HL-60/S4 treated with retinoic acid at 250 ng/mL for 4 days and 3 days (cell line): ENCODE data around the gene GRM7.

ENCODE experiments used
- in situ Hi-C: fragments of 300-500 bp; cut with MboI; formaldehyde crosslinking; loops from 2 replicates; pipeline ENCODE4 v1.7.0; 2022; ENCODE audit warnings: low sequenced_read_pairs

Gene GRM7

DNA sequence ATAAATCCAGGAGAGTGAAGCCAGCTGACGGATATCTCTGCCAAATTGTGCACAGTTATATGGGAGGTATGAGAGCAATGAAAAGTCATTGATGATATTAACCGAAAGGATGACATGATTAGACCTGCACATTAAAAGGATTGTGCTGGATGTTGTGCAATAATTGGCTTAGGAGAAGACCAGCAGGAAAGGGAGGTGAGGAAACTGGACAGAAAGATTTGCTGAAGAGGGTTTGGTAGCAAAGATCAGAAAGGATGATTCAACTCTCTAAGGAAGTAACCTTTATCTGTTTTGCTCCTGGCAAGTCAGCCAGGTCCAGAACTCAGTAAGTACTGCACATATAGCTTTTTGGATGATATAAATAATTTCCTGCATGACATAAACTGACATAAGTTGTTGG lies 704.7 kb downstream of the GRM7 start:
- in situ Hi-C loops = no loop called here

- in situ Hi-C loops = no loop called here
Measured at GRCh38 chr3:7567160-7567559, 706.2 kb downstream of the GRM7 start.

DNA sequence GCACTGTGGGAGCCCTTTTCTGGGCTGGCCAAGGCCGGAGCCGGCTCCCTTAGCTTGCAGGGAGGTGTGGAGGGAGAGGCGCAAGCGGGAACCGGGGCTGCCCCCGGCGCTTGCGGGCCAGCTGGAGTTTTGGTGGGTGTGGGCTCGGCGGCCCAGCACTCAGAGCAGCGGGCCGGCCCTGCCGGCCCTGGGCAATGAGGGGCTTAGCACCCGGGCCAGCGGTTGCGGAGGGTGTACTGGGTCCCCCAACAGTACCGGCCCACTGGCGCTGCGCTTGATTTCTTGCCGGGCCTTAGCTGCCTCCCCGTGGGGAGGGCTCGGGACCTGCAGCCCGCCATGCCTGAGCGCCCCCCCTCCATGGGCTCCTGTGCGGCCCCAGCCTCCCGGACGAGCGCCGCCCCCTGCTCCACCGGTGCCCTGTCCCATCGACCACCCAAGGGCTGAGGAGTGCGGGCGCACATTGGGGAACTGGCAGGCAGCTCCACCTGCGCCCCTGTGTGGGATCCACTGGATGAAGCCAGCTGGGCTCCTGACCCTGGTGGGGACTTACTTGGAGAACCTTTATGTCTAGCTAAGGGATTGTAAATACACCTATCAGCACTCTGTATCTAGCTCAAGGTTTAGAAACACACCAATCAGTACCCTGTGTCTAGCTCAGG lies 707.7 kb downstream of the GRM7 start:
- in situ Hi-C loops = no loop called here

- in situ Hi-C loops = no loop called here
Measured at GRCh38 chr3:7573330-7573729, 712.4 kb downstream of the GRM7 start.

GRCh38 chr3:7574435-7574834 lies 713.5 kb downstream of the GRM7 start:
- in situ Hi-C loops = no loop called here

DNA sequence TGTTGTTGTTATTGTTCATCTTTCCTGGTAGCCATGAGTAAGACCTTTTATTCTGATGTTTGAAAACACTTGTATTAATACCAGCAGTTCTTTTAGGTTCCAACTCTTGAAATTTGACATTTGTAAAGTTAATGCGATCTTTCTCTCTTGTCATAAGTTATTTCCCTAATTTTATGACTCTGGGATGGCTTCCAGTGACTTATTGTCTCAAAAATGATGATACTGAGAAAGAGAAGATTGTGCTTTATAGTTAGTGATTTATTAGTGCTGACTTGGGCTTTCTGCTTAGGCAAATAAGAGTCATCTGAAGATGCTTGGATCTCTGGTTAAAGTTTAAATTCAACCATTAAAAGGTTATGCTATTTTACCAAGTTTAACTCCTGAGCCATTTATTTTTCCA lies 715.2 kb downstream of the GRM7 start:
- in situ Hi-C loops = no loop called here

DNA sequence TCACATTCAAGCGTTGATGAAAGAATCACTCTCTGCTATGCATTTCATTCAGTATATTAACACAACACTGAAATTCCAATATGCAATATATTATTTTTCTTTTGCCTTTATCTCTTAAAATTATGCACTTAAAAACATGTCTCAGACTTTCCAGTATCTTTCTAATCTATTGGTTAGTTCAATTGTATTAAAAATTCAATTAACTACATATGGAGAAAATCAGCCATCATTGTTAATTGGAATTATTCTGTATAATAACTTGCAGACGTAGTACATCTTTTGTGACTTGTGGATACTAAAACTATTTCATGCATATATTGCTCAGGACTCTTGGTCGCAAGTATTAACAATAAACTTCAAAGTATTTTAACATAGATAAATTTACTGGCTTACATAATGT lies 715.6 kb downstream of the GRM7 start:
- in situ Hi-C loops = no loop called here

- in situ Hi-C loops = no loop called here
Measured at GRCh38 chr3:7577513-7577912, 716.6 kb downstream of the GRM7 start.

GRCh38 chr3:7581831-7582230 lies 720.9 kb downstream of the GRM7 start:
- in situ Hi-C loops = no loop called here

DNA sequence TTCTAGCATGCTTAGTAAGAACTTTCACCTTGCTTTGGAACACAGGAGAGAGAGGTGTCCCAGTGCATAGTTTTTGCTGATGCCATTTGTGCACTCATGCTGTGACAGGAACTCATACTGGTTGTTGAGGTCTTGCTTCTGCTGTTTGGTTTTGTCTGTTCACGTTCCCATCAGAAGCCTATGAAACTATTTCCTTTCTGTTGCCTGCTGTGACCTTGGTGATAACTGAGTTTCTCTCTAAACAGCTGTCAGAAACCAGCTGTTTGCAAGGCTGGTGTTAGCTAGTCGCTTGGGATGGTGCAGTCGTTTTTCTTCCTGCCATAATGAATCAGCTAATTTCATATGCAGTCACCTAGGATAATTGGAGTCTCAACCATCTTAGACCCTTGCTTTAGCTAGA lies 724.1 kb downstream of the GRM7 start:
- in situ Hi-C loops = no loop called here

DNA sequence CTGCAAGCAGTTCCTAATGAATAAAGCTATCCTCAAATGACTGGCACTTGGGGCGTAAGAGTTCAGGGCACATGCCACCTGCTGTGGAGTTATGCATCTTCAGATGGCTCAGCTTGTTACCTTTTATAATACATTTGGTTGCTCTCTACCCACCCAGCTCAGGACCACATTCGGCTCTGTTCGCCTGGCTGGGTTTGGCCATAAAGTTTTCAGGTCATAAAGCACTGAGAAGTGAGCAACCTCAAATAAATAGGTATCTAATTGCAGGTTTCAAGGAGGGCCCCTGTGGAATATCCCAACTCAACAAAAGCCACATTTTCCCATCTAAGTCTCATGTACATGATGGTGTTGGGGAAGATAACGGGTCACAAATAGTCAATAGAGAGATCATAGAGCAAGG lies 727.3 kb downstream of the GRM7 start:
- in situ Hi-C loops = no loop called here

GRCh38 chr3:7589526-7589925 lies 728.6 kb downstream of the GRM7 start:
- in situ Hi-C loops = no loop called here

- in situ Hi-C loops = no loop called here
Measured at GRCh38 chr3:7602297-7602696, 741.4 kb downstream of the GRM7 start.

DNA sequence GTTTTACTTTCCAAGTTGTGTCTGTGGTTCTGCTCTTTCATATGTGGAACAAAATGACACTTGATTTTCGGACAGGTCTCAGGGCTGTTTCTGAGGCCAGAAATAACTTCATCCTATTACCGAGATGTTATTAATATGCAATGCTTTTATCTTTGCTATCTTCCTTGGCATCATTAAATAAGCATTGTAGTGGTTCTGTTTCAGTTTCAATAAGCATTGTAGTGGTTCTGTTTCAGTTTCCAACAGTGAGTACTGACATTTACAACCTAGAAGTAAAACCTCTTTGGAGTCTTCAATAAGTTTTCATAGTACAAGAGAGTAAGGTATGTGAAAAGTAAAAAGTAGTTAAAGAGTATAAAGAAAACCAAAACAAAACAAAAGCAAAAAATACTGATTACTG lies 746.2 kb downstream of the GRM7 start:
- in situ Hi-C loops = no loop called here

- in situ Hi-C loops = no loop called here
Measured at GRCh38 chr3:7607676-7608075, 746.8 kb downstream of the GRM7 start.

DNA sequence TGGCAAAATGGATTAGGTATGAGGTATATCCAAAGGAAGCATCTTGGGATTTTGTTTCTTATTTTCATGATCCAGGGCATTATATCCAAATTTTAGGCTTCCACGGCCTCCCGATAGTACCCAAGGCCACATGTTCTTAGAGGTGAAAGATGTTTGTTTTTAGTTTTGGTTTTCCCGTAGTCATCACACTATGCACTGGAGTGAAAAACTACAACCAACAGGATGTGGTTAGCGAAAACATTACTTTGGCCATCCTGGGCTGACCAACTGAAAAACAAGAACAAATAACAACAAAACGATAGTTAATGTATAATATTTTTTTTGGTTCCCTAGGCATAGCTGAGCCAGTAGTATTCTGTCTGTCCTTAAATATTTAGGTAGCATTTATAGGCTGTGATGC lies 749.7 kb downstream of the GRM7 start:
- in situ Hi-C loops = no loop called here

DNA sequence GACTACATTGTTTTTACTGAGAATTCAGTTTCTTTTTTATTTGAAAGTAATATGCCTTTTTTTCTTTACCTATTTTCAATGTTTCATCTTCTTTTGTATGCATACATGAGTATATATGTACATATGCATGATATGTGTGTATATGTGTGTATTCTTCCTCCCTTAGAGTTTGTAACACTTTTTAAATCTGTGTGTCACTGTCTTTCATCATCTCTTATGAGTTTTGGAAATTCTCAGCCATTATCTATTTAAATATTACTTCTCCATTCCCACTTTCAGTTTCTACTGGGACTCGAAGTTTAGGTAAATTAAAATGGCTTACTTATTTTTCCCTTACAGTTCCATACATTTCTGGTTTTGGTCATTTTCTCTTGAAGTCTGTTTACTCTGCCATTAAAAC lies 754.1 kb downstream of the GRM7 start:
- in situ Hi-C loops = no loop called here

DNA sequence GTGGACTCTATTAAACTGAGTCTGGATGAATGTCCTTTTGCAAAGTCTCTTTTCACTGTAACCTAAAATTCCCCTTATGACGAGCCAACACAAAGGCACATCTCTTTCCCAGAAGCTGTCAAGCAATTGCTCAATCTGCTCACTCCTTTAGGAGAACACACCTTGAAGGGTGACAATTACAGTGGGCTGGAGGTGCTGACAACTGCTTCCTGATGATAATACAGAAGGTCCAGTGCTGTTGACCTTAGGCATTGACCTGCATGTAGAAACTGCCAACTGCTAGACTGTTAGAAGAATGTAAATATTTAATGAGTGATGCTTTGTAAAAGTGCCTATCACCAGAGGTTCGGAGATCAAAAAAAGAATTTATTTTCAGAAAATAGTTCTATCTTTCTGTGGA lies 757.7 kb downstream of the GRM7 start:
- in situ Hi-C loops = no loop called here

DNA sequence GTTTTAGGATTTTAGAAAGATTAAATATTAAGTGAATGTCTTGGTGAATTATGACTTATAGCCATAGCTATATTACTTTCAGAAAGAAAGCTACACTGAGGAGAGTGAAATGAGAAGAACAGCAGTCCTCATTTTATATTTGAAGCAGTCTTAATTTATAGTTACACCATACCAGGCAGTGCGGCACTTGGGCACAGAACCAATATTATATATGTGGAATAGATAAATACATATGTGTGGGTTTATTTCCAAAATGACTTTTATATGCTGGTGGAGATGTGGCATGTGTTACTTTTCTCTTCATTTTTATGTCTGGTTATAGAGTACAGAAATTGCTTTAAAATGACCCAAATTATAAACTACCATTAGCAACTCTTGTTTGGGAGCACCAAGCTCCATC lies 759.5 kb downstream of the GRM7 start:
- in situ Hi-C loops = no loop called here

DNA sequence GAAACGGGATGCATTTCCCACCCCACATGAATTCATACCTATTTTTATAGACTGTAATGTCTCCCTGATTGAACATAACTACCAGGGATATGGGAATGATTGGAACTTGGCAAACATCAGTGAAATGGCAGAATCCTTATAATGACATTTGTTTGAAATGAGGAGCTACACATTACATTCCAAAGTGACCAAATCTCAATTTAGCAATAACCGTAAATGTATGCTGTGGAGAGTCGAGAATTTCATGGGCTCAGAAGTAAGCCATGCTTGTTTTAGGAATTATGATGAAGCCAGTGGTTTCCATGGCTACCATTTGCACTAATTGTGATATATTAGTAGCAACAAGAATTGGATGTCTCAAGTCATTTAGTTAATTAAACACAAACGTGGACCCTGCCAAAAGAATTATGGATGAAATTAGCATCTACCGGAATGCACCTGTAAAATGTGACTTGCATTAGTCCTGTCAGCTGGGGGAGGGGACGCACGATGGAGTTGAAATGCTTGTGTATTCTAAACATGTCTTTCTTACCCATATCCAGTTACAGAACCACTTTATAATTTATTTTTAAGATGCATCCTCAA lies 760.2 kb downstream of the GRM7 start:
- in situ Hi-C loops = no loop called here

DNA sequence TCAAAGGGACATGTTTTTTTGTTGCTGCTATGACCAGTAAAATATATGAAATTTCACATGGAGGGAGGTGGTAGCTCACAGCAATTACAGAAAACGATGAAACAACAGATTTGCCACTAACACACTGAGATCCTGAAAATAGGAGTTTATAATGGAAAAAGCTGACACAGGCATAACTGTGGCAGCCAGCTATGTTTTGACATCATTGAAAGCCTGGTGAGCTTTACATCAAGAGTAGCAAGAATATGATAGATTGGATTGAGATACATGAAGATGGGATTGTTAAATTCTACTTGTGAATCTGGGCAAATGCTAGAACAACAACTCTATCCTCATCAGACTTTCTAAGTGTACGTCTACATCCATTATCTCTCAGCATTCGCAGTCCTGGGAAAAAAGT lies 760.7 kb downstream of the GRM7 start:
- in situ Hi-C loops = no loop called here

- in situ Hi-C loops = no loop called here
Measured at GRCh38 chr3:7625021-7625420, 764.1 kb downstream of the GRM7 start.

DNA sequence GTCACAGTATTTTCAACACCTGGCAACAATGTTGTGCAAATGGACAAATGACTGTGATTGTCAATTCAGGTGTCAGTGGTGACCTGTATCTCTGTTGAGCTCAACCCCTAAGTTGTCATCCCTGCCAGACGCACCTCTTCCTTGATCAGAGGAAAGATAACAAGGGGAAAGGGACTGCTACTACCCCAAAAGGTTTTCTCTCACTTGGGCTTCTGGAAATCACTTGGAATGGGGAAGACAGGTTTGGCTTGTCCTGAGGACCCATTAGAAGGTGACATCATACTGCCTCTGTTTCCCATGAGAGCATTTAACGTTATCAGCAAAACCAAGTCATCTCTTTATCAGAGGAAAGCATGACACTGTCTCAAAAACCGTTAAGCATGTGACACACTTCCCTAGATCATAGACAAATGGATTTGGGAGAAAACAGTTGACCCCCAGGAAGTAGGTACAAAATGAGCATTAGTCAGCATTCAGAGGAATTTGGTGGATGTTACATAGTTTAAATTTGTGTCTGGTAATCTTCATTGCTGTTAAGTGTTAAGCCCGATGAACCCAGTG lies 769.5 kb downstream of the GRM7 start:
- in situ Hi-C loops = no loop called here
